ENCODE measurements around the gene NEB. TPM values are rescaled to one million over a fixed set of nuclear protein-coding genes. Genes with fewer than 3 reads are reported as not detected.

NEB gene
- polyA plus RNA-seq, 2 of the 4 experiments (the other 2 are of a cell fraction): 0.67 to 4.4 TPM

DNA sequence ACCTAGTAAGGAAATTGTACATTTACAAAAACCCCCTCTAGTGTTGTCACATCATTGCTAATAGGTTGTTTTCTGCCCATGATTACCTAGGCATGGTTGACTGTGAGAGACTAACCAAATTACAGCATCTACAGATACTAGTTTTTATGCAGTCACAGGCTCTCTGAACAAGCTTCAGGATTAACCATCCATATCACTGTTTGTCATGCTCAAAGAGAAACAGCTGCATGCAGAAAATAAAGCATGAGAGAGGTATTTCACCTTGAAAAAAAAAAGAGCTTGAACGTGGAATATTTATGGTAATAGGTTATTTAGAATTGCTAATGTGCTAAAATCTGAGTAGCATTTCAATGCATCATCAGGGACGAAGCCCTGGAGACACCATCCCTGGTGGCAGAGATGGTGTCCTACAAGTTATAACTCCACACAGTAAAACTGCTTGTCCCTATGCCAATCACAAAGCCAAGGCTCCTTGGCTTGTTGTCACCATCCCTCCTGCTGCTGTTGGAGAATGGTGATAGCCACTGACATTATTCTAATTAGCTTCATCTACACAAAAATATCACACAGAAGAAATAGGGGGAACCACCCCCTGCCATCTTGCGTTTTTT is 5.4 kb downstream of the NEB start:
- peak; percentile 73 to 82; a peak in 4 of 6 replicates for ATAC-seq
- CTCF ChIA-PET: no interaction called here
- 69% methylated on average over 3 of the region's 3 CpGs for WGBS (ENCODE audit: missing lambda C conversion rate)

DNA sequence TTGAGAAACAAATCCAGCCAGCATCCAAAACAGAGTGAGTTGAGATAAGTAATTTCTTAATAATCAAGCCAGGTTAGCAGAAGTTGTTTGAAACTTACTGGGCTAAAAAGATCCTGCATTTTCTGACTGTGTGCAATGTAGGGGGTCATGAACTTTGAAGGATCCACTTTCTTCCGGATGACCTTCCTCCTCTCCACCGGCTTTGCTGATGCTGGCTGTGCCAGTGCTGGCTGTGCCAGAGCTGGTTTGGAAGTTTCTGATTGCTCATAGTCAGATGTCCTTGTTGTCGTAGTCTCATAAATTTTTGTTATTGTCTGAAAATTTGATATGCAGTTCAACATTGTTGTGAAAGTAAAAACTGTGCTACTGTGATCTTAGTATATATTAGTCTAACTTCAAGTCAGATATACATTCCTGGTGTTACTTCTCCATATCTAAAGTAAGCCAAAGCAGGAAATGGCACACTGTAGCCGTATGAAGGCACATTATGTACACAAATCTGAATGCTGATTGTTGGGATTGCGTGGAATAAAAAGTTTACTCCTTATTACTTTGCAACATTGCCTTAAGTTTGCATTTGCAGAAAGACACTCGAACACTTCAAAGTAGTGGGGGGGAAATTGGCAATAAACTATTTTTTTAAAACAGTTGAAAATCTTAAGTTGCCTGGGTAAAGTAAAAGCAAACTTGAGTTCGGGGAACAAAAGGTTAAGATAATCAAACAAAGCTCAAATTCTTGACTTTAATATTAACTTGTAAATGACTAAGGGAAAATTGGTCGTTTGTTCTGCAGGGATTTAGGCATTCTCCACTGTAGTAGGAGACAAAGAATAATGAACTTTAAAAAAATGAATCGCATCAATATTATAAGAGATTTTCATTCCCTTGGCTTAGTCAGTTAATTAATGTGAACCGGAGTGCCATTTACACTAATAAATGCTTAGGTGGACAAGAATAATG is 6.4 kb downstream of the NEB start:
- FAIRE-seq: no peak
- TF ChIP-seq MAFK (IDR thresholded peaks at IDR 0.05; ENCODE audit: partially characterized antibody): no peak
- TF ChIP-seq JUN (IDR thresholded peaks at IDR 0.05): no peak
- no peak for TF ChIP-seq HOXA7 (CRISPR knock-in tag; IDR thresholded peaks at IDR 0.05)
- no peak for TF ChIP-seq JUNB (IDR thresholded peaks at IDR 0.05)
- no peak for TF ChIP-seq SMC3 (IDR thresholded peaks at IDR 0.05)
- TF ChIP-seq EHF (CRISPR knock-in tag; IDR thresholded peaks at IDR 0.05): no peak
- TF ChIP-seq ZFP36 (IDR thresholded peaks at IDR 0.05; ENCODE audit: borderline replicate concordance, partially characterized antibody): no peak
- TF ChIP-seq NPAS2 (CRISPR knock-in tag; IDR thresholded peaks at IDR 0.05; ENCODE audit: borderline replicate concordance): no peak
- TF ChIP-seq POLR2AphosphoS2 (conservative IDR thresholded peaks at IDR 0.05; ENCODE audit: low read length): no peak
- TF ChIP-seq ZSCAN20 (CRISPR knock-in tag; IDR thresholded peaks at IDR 0.05): no peak
- no peak for TF ChIP-seq BHLHE40 (IDR thresholded peaks at IDR 0.05; ENCODE audit: low read depth, low read length)
- no peak for TF ChIP-seq CHD2 (IDR thresholded peaks at IDR 0.05; ENCODE audit: low read length, partially characterized antibody)
- no peak for TF ChIP-seq MYC (IDR thresholded peaks at IDR 0.05; ENCODE audit: borderline replicate concordance, low read length)
- no peak for TF ChIP-seq HOXB5 (CRISPR knock-in tag; IDR thresholded peaks at IDR 0.05)
- 12% methylated on average over 10 of the region's 10 CpGs for WGBS (ENCODE audit: missing lambda C conversion rate)

More for the DNA sequence above, 5.4 kb downstream of the NEB start:
- peak in 1 of 2 experiments; percentile 11 for DNase-seq (ENCODE audit: low read depth in 1 of 2, low spot score in 1 of 2)
- TF ChIP-seq POLR2AphosphoS2 (conservative IDR thresholded peaks at IDR 0.05; ENCODE audit: low read length) (no peak), RAD21 (conservative IDR thresholded peaks at IDR 0.05 in 1 of 2, IDR thresholded peaks at IDR 0.05 in 1 of 2) (no peak), ZC3H11A (IDR thresholded peaks at IDR 0.05) (no peak)
- TF ChIP-seq, protein P1, sequence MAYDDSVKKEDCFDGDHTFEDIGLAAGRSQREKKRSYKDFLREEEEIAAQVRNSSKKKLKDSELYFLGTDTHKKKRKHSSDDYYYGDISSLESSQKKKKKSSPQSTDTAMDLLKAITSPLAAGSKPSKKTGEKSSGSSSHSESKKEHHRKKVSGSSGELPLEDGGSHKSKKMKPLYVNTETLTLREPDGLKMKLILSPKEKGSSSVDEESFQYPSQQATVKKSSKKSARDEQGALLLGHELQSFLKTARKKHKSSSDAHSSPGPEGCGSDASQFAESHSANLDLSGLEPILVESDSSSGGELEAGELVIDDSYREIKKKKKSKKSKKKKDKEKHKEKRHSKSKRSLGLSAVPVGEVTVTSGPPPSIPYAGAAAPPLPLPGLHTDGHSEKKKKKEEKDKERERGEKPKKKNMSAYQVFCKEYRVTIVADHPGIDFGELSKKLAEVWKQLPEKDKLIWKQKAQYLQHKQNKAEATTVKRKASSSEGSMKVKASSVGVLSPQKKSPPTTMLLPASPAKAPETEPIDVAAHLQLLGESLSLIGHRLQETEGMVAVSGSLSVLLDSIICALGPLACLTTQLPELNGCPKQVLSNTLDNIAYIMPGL (CRISPR knock-in tag; IDR thresholded peaks at IDR 0.05; ENCODE audit: borderline replicate concordance): no peak
- Histone ChIP-seq H3K4me3 (no peak overlapping the region; the same call in 2 of the 3 replicates), H3K4me2 (peak overlapping the region; percentile 80), H3K27ac (peak overlapping the region; percentile 2 to 55; a peak in 3 of 6 replicates), H3K9me3 (no peaks in the 10 kb centered on the region), H3K4me1 (peaks cover 21% of the 10 kb centered on the region)
- POLR2A ChIA-PET: no interaction called here
- no peak for FAIRE-seq

DNA sequence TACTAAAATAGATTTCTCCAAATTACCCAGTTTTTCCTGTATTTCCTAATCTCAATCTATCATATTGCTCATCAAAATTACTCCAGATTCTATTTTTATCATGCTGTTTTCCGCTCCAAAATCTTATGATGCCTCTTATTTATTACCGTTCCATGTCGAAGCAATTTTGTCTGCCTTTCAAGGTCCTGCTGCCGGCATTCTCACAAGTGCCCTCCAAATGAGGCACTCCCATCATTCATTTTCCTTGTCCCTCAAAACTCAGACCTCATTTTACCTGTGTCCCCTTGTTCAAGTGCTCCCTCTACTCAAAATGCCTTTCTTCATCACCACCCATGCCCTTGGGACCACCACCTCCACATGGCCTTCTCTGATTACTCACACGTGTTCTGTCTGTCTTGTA is 13.1 kb downstream of the NEB start:
- Histone ChIP-seq H3K4me3 (no peak overlapping the region), H3K4me2 (no peak overlapping the region), H3K4me1 (no peaks in the 10 kb centered on the region), H3K27ac (no peak overlapping the region), H3K9me3 (no peaks in the 10 kb centered on the region)
- 77% methylated on average over 5 of the region's 5 CpGs for WGBS (ENCODE audit: missing lambda C conversion rate)
- POLR2A ChIA-PET: no interaction called here
- no peak for ATAC-seq
- TF ChIP-seq CHD4 (IDR thresholded peaks at IDR 0.05; ENCODE audit: borderline replicate concordance) (no peak), ZNF302 (CRISPR knock-in tag; IDR thresholded peaks at IDR 0.05) (no peak), FOSB (CRISPR knock-in tag; IDR thresholded peaks at IDR 0.05) (no peak), MYC (IDR thresholded peaks at IDR 0.05; ENCODE audit: borderline replicate concordance, low read length) (no peak), PHF8 (IDR thresholded peaks at IDR 0.05; ENCODE audit: borderline replicate concordance, low read depth) (no peak), HOXB5 (CRISPR knock-in tag; IDR thresholded peaks at IDR 0.05) (no peak), KDM1A (IDR thresholded peaks at IDR 0.05; ENCODE audit: low read depth) (no peak)
- no peak for FAIRE-seq
- CTCF ChIA-PET: no interaction called here
- DNase-seq (ENCODE audit: low read depth in 1 of 2, low spot score in 1 of 2): no peak

More for the DNA sequence above, 6.4 kb downstream of the NEB start:
- Histone ChIP-seq H3K4me1 (peaks cover 21% of the 10 kb centered on the region), H3K4me2 (peak overlapping the region; percentile 80), H3K27ac (peak overlapping the region; percentile 55), H3K9me3 (no peaks in the 10 kb centered on the region), H3K4me3 (peak overlapping the region; percentile 9; the same call in 1 of the 3 replicates)
- peak; percentile 7 to 37 for DNase-seq (ENCODE audit: low read depth in 1 of 2, low spot score in 1 of 2)
- ChIA-PET CTCF (no interaction called here), POLR2A (no interaction called here)
- peak; percentile 68 to 81; a peak in 4 of 6 replicates for ATAC-seq
